ENCODE data around the gene SPRY1.

SPRY1 gene

GRCh38 chr4:123406872-123407271 lies 10.3 kb downstream of the SPRY1 start:
- H3K4me3 ChIP-seq (ENCODE audit: low read depth, low read length), result no peak overlapping the region
- no peak for DNase-seq (ENCODE audit: low read depth)
- TF ChIP-seq CTCF (conservative IDR thresholded peaks at IDR 0.05; ENCODE audit: low read depth, low read length), result no peak

GRCh38 chr4:123408471-123409084 lies 12.0 kb downstream of the SPRY1 start:
- no peak for DNase-seq (ENCODE audit: low read depth)
- TF ChIP-seq CTCF (conservative IDR thresholded peaks at IDR 0.05; ENCODE audit: low read depth, low read length), result no peak
- H3K4me3 ChIP-seq (ENCODE audit: low read depth, low read length), result no peak overlapping the region

- no peak for DNase-seq (ENCODE audit: low read depth)
- H3K4me3 ChIP-seq (ENCODE audit: low read depth, low read length), result no peak overlapping the region
- no peak for TF ChIP-seq CTCF (conservative IDR thresholded peaks at IDR 0.05; ENCODE audit: low read depth, low read length)
Measured at GRCh38 chr4:123409334-123409733, 12.7 kb downstream of the SPRY1 start.

GRCh38 chr4:123411514-123411913 lies 14.9 kb downstream of the SPRY1 start:
- no peak for TF ChIP-seq CTCF (conservative IDR thresholded peaks at IDR 0.05; ENCODE audit: low read depth, low read length)
- DNase-seq (ENCODE audit: low read depth), result no peak
- no peak overlapping the region for H3K4me3 ChIP-seq (ENCODE audit: low read depth, low read length)

GRCh38 chr4:123412091-123412505 lies 15.5 kb downstream of the SPRY1 start:
- TF ChIP-seq CTCF (conservative IDR thresholded peaks at IDR 0.05; ENCODE audit: low read depth, low read length), result no peak
- no peak for DNase-seq (ENCODE audit: low read depth)
- H3K4me3 ChIP-seq (ENCODE audit: low read depth, low read length), result no peak overlapping the region

- TF ChIP-seq CTCF (conservative IDR thresholded peaks at IDR 0.05; ENCODE audit: low read depth, low read length), result no peak
- no peak for DNase-seq (ENCODE audit: low read depth)
- no peak overlapping the region for H3K4me3 ChIP-seq (ENCODE audit: low read depth, low read length)
Measured at GRCh38 chr4:123412700-123413512, 16.3 kb downstream of the SPRY1 start.

GRCh38 chr4:123415576-123415975 lies 19.0 kb downstream of the SPRY1 start:
- DNase-seq (ENCODE audit: low read depth), result no peak
- no peak for TF ChIP-seq CTCF (conservative IDR thresholded peaks at IDR 0.05; ENCODE audit: low read depth, low read length)
- no peak overlapping the region for H3K4me3 ChIP-seq (ENCODE audit: low read depth, low read length)
